Sigmoid colon (tissue), 3 donors: ENCODE results near the gene KIF6.

Source experiments
- CTCF ChIP-seq, 4 experiments: fragments of 450-650 bp in 3 of 4; fragments of 200-600 bp in 1 of 4; IDR thresholded peaks; one replicate each; pipeline ENCODE4 v1.5.1; 2016 to 2019; ENCODE audit warnings: antibody characterized with exemption in 4 of 4, mild to moderate bottlenecking in 3 of 4, moderate library complexity in 2 of 4
- POLR2A ChIP-seq, 2 donors: fragments of 450-650 bp; IDR thresholded peaks; one replicate each; pipeline ENCODE4 v1.6.1; 2016; ENCODE audit warnings: antibody characterized with exemption in 2 of 2, mild to moderate bottlenecking in 2 of 2, moderate library complexity in 2 of 2

DNA sequence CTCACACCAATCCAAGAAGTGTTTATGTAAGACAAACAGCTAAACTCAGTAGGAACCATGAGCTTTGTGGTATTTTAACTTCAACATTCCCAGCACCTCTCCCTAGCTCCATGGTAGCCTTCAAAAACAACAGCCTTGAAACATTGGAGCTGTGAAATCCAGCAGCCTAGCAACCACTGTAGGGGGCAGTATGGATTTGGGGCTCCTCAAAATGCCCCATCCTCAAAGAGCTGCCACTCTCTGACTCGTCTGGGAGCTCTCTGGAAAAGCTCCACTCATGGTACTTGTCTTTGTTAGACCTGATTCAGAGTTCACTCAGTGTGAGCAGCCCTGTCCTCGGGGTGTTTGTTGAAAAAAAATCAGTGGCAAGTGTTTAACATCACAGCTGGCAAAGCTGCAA, 82.9 kb downstream of the KIF6 start:
- TF ChIP-seq POLR2A (IDR thresholded peaks at IDR 0.05) (no peak), CTCF (IDR thresholded peaks at IDR 0.05) (no peak)
